Osteocyte (in vitro differentiated cells): ENCODE measurements around the gene FIBCD1. TPM values are rescaled to one million over a fixed set of nuclear protein-coding genes. Genes with fewer than 3 reads are reported as not detected.

Source experiments
- DNase-seq: peaks from one replicate; pipeline ENCODE4 v3.0.0; 2021; ENCODE audit warnings: mixed read lengths; ENCODE audit not compliant: unreplicated experiment; ENCODE audit errors: extremely low spot score
- H3K27ac Mint-ChIP-seq: one replicate; pipeline ENCODE4 v1.8.0; 2021; ENCODE audit warnings: mild to moderate bottlenecking, mixed read lengths; ENCODE audit not compliant: unreplicated experiment
- H3K27me3 Mint-ChIP-seq: one replicate; pipeline ENCODE4 v1.8.0; 2021; ENCODE audit warnings: mixed read lengths; ENCODE audit not compliant: unreplicated experiment
- H3K36me3 Mint-ChIP-seq: one replicate; pipeline ENCODE4 v1.8.0; 2021; ENCODE audit warnings: mixed read lengths; ENCODE audit not compliant: unreplicated experiment
- H3K4me1 Mint-ChIP-seq: one replicate; pipeline ENCODE4 v1.8.0; 2021; ENCODE audit warnings: mixed read lengths; ENCODE audit not compliant: unreplicated experiment
- H3K4me3 Mint-ChIP-seq: one replicate; pipeline ENCODE4 v1.8.0; 2021; ENCODE audit warnings: mild to moderate bottlenecking, moderate library complexity, mixed read lengths; ENCODE audit not compliant: unreplicated experiment
- H3K9me3 Mint-ChIP-seq: one replicate; pipeline ENCODE4 v1.8.0; 2021; ENCODE audit warnings: mixed read lengths; ENCODE audit not compliant: unreplicated experiment
- CTCF ChIP-seq: fragments of 200-600 bp; sonication (generic); IDR thresholded peaks from 2 replicates; pipeline ENCODE4 v1.5.0; 2021; ENCODE audit warnings: antibody characterized with exemption, mild to moderate bottlenecking, moderate library complexity
- total RNA-seq: library from RNA; stranded (reverse); gene quantifications from 2 replicates; pipeline ENCODE4 v1.2.1, GENCODE V29; 2021

FIBCD1 gene
- total RNA-seq, 1 donor from 2014 or later, result 18.2 TPM

GRCh38 chr9:130946766-130947617 is 7.9 kb upstream of the FIBCD1 start:
- TF ChIP-seq CTCF, result no peak
- peak overlapping the region; percentile 70 for H3K27ac Mint-ChIP-seq
- no peak for DNase-seq

GRCh38 chr9:130945173-130945572 is 6.1 kb upstream of the FIBCD1 start:
- DNase-seq, result no peak
- no peak overlapping the region for H3K27ac Mint-ChIP-seq
- H3K4me3 Mint-ChIP-seq, result no peak overlapping the region
- no peak for TF ChIP-seq CTCF
- H3K9me3 Mint-ChIP-seq, result no peaks in the 10 kb centered on the region
- peaks cover 19% of the 10 kb centered on the region for H3K4me1 Mint-ChIP-seq
- no peaks in the 10 kb centered on the region for H3K36me3 Mint-ChIP-seq
- H3K27me3 Mint-ChIP-seq, result peaks cover 41% of the 10 kb centered on the region

More at GRCh38 chr9:130946766-130947617, 7.9 kb upstream of the FIBCD1 start:
- Mint-ChIP-seq H3K27me3 (peaks cover 40% of the 10 kb centered on the region), H3K4me1 (peaks cover 13% of the 10 kb centered on the region), H3K9me3 (no peaks in the 10 kb centered on the region), H3K4me3 (no peak overlapping the region), H3K36me3 (no peaks in the 10 kb centered on the region)

- H3K4me1 Mint-ChIP-seq, result peaks cover 19% of the 10 kb centered on the region
- peak overlapping the region; percentile 19 for H3K27ac Mint-ChIP-seq
- H3K36me3 Mint-ChIP-seq, result no peaks in the 10 kb centered on the region
- no peaks in the 10 kb centered on the region for H3K9me3 Mint-ChIP-seq
- H3K4me3 Mint-ChIP-seq, result no peak overlapping the region
- no peak for TF ChIP-seq CTCF
- peaks cover 35% of the 10 kb centered on the region for H3K27me3 Mint-ChIP-seq
- DNase-seq, result no peak
Measured at GRCh38 chr9:130944510-130945058, 5.5 kb upstream of the FIBCD1 start.

- no peaks in the 10 kb centered on the region for H3K9me3 Mint-ChIP-seq
- peaks cover 28% of the 10 kb centered on the region for H3K27me3 Mint-ChIP-seq
- H3K4me3 Mint-ChIP-seq, result no peak overlapping the region
- H3K36me3 Mint-ChIP-seq, result no peaks in the 10 kb centered on the region
- H3K27ac Mint-ChIP-seq, result no peak overlapping the region
- H3K4me1 Mint-ChIP-seq, result peaks cover 20% of the 10 kb centered on the region
- no peak for TF ChIP-seq CTCF
- no peak for DNase-seq
Measured at GRCh38 chr9:130943777-130944176, 4.7 kb upstream of the FIBCD1 start.

GRCh38 chr9:130943221-130943620 is 4.2 kb upstream of the FIBCD1 start:
- H3K4me3 Mint-ChIP-seq, result no peak overlapping the region
- DNase-seq, result no peak
- TF ChIP-seq CTCF, result no peak
- H3K4me1 Mint-ChIP-seq, result peaks cover 20% of the 10 kb centered on the region
- no peak overlapping the region for H3K27ac Mint-ChIP-seq
- H3K27me3 Mint-ChIP-seq, result peaks cover 28% of the 10 kb centered on the region
- no peaks in the 10 kb centered on the region for H3K9me3 Mint-ChIP-seq
- no peaks in the 10 kb centered on the region for H3K36me3 Mint-ChIP-seq
